Ascending aorta (tissue), 2 donors: ENCODE data around the gene GNA12. TPM values are rescaled to one million over a fixed set of nuclear protein-coding genes. Genes with fewer than 3 reads are reported as not detected.
A peak's percentile ranks its signal among the peaks of the same experiment; 100 is the strongest.

Source experiments
- DNase-seq, 2 donors: peaks; one replicate each; pipeline ENCODE4 v3.0.0-alpha.2; 2019; ENCODE audit warnings: low spot score in 2 of 2
- H3K27ac ChIP-seq, 2 donors: fragments of 200-600 bp; sonication (generic); one replicate each; pipeline ENCODE4 v1.5.1; 2016 to 2017; ENCODE audit warnings: mild to moderate bottlenecking in 1 of 2
- H3K27me3 ChIP-seq: fragments of 200-600 bp; sonication (generic); one replicate; pipeline ENCODE4 v1.5.1; 2017
- H3K36me3 ChIP-seq, 2 donors: fragments of 200-600 bp; sonication (generic); one replicate each; pipeline ENCODE4 v1.5.1; 2016
- H3K4me1 ChIP-seq, 2 donors: fragments of 200-600 bp; sonication (generic); one replicate each; pipeline ENCODE4 v1.5.1; 2016 to 2017; ENCODE audit warnings: mild to moderate bottlenecking in 1 of 2
- H3K4me3 ChIP-seq, 2 donors: fragments of 200-600 bp; sonication (generic); one replicate each; pipeline ENCODE4 v1.5.1; 2016 to 2017; ENCODE audit warnings: mild to moderate bottlenecking in 1 of 2
- H3K9me3 ChIP-seq, 2 donors: fragments of 200-600 bp; sonication (generic); one replicate each; pipeline ENCODE4 v1.5.1; 2016
- intact Hi-C: fragments of 100-400 bp; cut with DNase I; formaldehyde crosslinking; loops from one replicate; pipeline ENCODE4 v1.15.1; 2023
- total RNA-seq: library from RNA; depleted of rRNA; stranded (reverse); fragments of >200 nt; gene quantifications from one replicate; pipeline ENCODE4 v1.1.0, GENCODE V29; 2016
- TF ChIP-seq, protein P1 (sequence below), 3 experiments: fragments of 200-600 bp in 2 of 3; fragments of 450-650 bp in 1 of 3; sonication (generic) in 2 of 3; IDR thresholded peaks; one replicate each; pipeline ENCODE4 v1.5.1; 2016 to 2019; ENCODE audit warnings: antibody characterized with exemption in 3 of 3, mild to moderate bottlenecking in 1 of 3, moderate library complexity in 1 of 3

The GNA12 gene
- total RNA-seq, 1 donor from 2014 or later, result 61.0 TPM

DNA sequence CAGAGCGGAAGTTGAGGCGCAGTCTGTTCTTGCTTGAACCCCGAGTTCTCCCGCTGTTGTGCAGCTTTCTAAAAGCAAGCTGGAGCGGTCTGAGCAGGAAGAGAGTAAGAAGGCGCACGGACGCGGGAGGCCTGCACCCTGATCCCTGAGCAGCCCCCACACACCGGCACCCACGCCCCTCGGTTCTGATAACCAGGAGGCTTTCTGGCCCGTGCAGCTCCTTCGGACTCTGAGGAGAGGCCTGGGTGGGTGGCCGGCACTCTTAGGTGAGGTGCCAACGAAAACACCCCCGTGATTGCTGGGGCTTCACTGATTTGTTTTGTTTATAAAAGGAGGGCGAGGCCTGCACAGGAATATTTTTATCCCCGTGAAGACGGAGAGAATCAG lies 127.2 kb downstream of the GNA12 start:
- peak overlapping the region in 1 of 2 donors; percentile 24 for H3K27ac ChIP-seq
- H3K4me3 ChIP-seq, result peak overlapping the region in 1 of 2 donors; percentile 28
- intact Hi-C loops, result no loop called here
- peaks cover 0 to 20% of the 10 kb centered on the region in 2 donors for H3K36me3 ChIP-seq
- H3K27me3 ChIP-seq, result no peaks in the 10 kb centered on the region
- DNase-seq, result no peak
- H3K4me1 ChIP-seq, result peaks cover 0 to 7% of the 10 kb centered on the region in 2 donors
- TF ChIP-seq, protein P1, sequence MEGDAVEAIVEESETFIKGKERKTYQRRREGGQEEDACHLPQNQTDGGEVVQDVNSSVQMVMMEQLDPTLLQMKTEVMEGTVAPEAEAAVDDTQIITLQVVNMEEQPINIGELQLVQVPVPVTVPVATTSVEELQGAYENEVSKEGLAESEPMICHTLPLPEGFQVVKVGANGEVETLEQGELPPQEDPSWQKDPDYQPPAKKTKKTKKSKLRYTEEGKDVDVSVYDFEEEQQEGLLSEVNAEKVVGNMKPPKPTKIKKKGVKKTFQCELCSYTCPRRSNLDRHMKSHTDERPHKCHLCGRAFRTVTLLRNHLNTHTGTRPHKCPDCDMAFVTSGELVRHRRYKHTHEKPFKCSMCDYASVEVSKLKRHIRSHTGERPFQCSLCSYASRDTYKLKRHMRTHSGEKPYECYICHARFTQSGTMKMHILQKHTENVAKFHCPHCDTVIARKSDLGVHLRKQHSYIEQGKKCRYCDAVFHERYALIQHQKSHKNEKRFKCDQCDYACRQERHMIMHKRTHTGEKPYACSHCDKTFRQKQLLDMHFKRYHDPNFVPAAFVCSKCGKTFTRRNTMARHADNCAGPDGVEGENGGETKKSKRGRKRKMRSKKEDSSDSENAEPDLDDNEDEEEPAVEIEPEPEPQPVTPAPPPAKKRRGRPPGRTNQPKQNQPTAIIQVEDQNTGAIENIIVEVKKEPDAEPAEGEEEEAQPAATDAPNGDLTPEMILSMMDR (IDR thresholded peaks at IDR 0.05), result no peak
- H3K9me3 ChIP-seq, result no peaks in the 10 kb centered on the region

DNA sequence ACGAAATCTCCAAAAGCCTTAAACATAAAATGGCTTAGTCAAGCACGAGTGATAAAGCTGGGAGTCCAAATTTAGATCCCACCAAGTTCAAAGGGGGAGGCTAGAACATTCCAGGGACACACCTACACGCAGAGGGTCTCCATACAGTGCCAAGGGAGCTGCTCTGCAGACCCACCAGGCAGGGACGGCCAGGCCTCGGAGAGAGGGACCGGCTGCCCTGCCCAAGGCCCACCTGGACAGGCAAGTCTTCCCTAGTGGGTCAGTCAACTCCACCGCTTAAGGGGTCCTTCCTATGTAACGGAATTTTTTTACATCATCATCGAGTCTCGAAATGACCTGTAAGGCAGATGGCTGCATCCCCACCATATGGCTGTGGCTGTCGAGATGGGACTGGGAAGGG lies 127.6 kb downstream of the GNA12 start:
- H3K4me3 ChIP-seq, result no peak overlapping the region
- H3K27ac ChIP-seq, result no peak overlapping the region
- peaks cover 0 to 7% of the 10 kb centered on the region in 2 donors for H3K4me1 ChIP-seq
- TF ChIP-seq, protein P1 (IDR thresholded peaks at IDR 0.05), result no peak
- H3K9me3 ChIP-seq, result no peaks in the 10 kb centered on the region
- intact Hi-C loops, result no loop called here
- no peak for DNase-seq
- peaks cover 0 to 18% of the 10 kb centered on the region in 2 donors for H3K36me3 ChIP-seq
- no peaks in the 10 kb centered on the region for H3K27me3 ChIP-seq

DNA sequence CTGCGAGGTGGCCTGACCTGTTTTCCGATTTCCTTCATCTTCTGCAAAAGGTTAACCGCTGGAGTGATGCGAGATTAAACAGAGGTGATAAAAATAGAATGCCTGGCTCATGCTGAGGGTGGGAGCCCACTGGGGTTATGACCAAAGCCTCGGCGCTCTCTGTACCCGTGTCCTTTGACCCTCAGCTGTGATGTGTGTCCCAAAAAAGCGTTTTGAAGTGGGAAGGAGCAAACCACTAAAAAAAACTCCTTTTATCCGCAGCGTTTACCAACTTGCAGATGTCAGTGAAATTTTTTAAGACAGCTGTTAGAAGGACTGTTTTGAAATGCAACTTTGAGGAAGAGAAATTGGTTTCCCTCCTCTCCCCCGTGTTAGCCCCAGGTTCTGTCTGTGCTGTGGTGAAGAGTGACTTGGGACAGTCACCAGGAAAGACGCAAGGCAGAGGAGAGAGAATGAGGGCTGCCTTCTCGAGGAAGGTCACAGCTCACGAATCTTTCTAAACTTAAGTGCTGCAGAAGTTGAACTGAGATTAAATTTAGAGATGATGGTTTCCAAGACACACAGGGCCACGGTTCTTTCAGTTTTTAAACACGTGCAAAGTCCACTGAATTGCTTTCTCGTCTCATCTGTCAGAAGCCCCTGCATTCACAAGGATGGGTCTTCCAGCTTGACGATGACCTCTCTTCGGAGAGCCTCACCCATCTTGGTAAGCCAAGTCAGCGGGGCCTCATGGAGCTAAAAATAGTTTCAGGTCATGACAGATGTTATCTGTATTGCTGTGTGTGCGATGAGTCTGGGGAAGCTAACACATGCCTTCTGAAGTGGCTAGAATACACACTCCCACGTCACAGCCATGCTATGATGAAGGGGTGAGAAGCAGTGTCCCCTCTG lies 128.5 kb downstream of the GNA12 start:
- TF ChIP-seq, protein P1 (IDR thresholded peaks at IDR 0.05), result no peak
- Histone ChIP-seq H3K27ac (no peak overlapping the region), H3K27me3 (no peaks in the 10 kb centered on the region), H3K4me3 (no peak overlapping the region), H3K36me3 (peaks cover 0 to 13% of the 10 kb centered on the region in 2 donors), H3K9me3 (no peaks in the 10 kb centered on the region), H3K4me1 (peaks cover 0 to 7% of the 10 kb centered on the region in 2 donors)
- intact Hi-C loops, result no loop called here
- DNase-seq, result no peak

DNA sequence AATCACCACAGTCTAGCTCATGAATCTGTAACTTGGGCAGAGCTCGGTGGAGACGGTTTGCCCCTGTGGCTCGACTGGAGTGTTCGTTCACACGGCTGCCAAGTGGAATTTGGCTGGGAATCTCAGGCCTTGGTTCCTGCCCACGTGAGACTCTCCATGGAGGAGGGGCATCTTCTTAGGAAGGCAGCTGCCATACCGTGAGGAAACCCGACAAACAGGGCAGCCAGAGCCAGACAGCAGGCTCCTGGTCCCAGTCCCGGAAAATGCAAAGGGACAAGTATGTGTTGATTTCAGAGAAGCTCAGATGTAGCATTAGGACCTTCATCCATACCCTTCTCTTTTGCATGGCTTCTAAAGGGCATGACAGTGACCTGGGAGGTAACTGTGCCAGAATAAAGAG lies 129.5 kb downstream of the GNA12 start:
- H3K36me3 ChIP-seq, result peaks cover 0 to 4% of the 10 kb centered on the region in 2 donors
- H3K27me3 ChIP-seq, result no peaks in the 10 kb centered on the region
- H3K4me3 ChIP-seq, result no peak overlapping the region
- intact Hi-C loops, result no loop called here
- no peak overlapping the region for H3K27ac ChIP-seq
- H3K4me1 ChIP-seq, result peaks cover 0 to 7% of the 10 kb centered on the region in 2 donors
- no peak for DNase-seq
- no peaks in the 10 kb centered on the region for H3K9me3 ChIP-seq
- TF ChIP-seq, protein P1 (IDR thresholded peaks at IDR 0.05), result no peak

DNA sequence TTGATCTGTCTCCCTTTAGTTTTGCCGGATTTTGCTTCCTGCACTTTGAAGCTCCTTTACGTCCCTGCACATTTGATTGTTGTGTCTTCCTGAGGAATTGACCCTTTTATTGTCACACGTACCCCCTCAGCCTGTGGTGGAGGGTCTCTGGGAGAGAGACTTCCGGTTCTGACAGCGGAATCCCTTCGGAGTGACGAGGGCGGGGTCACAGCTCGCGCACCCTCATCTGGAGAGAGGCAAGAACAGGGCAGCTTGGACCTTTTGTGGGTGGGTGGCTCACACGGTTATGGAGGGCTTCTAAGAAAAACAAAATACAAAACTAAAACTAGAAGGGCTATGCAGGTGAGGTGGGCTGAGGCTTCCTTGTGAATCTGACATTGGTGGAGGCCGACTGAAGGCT lies 130.1 kb downstream of the GNA12 start:
- DNase-seq, result no peak
- Histone ChIP-seq H3K4me3 (no peak overlapping the region), H3K4me1 (peaks cover 0 to 7% of the 10 kb centered on the region in 2 donors), H3K36me3 (peaks cover 0 to 4% of the 10 kb centered on the region in 2 donors), H3K9me3 (no peaks in the 10 kb centered on the region), H3K27ac (no peak overlapping the region), H3K27me3 (no peaks in the 10 kb centered on the region)
- TF ChIP-seq, protein P1 (IDR thresholded peaks at IDR 0.05), result no peak
- intact Hi-C loops, result no loop called here
